Measurements from ENCODE around the gene TMEM107. TPM values are rescaled to one million over a fixed set of nuclear protein-coding genes. Genes with fewer than 3 reads are reported as not detected.
A peak's percentile ranks its signal among the peaks of the same experiment; 100 is the strongest.

The TMEM107 gene
- total and polyA plus RNA-seq, 10 of the 15 experiments (the other 5 are each of a cell fraction or from before 2014, with no cell fraction given), result 7.9 to 38.7 (median 22.9) TPM

GRCh38 chr17:8209907-8210760, 34.0 kb upstream of the TMEM107 start, which contains the start of gene AURKB (continued):
- peak; percentile 54 to 78; a peak in 3 of 4 replicates for TF ChIP-seq BHLHE40 (IDR thresholded peaks at IDR 0.05; ENCODE audit: borderline replicate concordance in 1 of 2, low read depth in 2 of 2, low read length in 1 of 2)
- peak; percentile 100 for TF ChIP-seq MXI1 (IDR thresholded peaks at IDR 0.05; ENCODE audit: low read depth, low read length)
- peak; percentile 83 for TF ChIP-seq CREM (IDR thresholded peaks at IDR 0.05; ENCODE audit: low read depth)
- TF ChIP-seq KDM1A (IDR thresholded peaks at IDR 0.05; ENCODE audit: borderline replicate concordance), result no peak
- TF ChIP-seq ZNF622 (IDR thresholded peaks at IDR 0.05), result no peak
- TF ChIP-seq JUNB (IDR thresholded peaks at IDR 0.05), result no peak
- no peak for TF ChIP-seq ZNF217 (IDR thresholded peaks at IDR 0.05)
- TF ChIP-seq RAD51 (IDR thresholded peaks at IDR 0.05), result peak; percentile 61
- no peak for TF ChIP-seq ZBTB11 (CRISPR knock-in tag; IDR thresholded peaks at IDR 0.05)
- TF ChIP-seq E2F4 (IDR thresholded peaks at IDR 0.05; ENCODE audit: low read depth, low read length), result peak; percentile 100
- 0 out of 2 replicates have a peak, but pooled peaks have one; percentile 48 for TF ChIP-seq LARP7 (IDR thresholded peaks at IDR 0.05)
- TF ChIP-seq E4F1 (IDR thresholded peaks at IDR 0.05; ENCODE audit: borderline replicate concordance, partially characterized antibody), result no peak
- peak; percentile 58; the same call in 1 of the 2 replicates for TF ChIP-seq CBFB (IDR thresholded peaks at IDR 0.05; ENCODE audit: low read depth)
- 0 out of 2 replicates have a peak, but pooled peaks have one; percentile 29 for TF ChIP-seq DPF2 (IDR thresholded peaks at IDR 0.05)
- TF ChIP-seq NKRF (conservative IDR thresholded peaks at IDR 0.05), result peak; percentile 100
- TF ChIP-seq TCF3 (IDR thresholded peaks at IDR 0.05; ENCODE audit: borderline replicate concordance, insufficient read depth, low read depth, low read length), result 0 out of 2 replicates have a peak, but pooled peaks have one; percentile 44
- TF ChIP-seq ATF3 (IDR thresholded peaks at IDR 0.05; ENCODE audit: borderline replicate concordance, extremely low read depth, low read depth, low read length), result no peak
- peak; percentile 54; the same call in 1 of the 2 replicates for TF ChIP-seq RFX5 (IDR thresholded peaks at IDR 0.05; ENCODE audit: low read depth, low read length)
- no peak for TF ChIP-seq YBX1 (IDR thresholded peaks at IDR 0.05)
- TF ChIP-seq EED (IDR thresholded peaks at IDR 0.05; ENCODE audit: low read depth), result no peak
- no peak for TF ChIP-seq BRCA1 (IDR thresholded peaks at IDR 0.05; ENCODE audit: low read depth, low read length)
